DND-41 (cell line): ENCODE results near the gene KDM1A.
A peak's percentile ranks its signal among the peaks of the same experiment; 100 is the strongest.

Source experiments
- ATAC-seq: fragments of 200-7000 bp; cut with Tn5 transposase; 3 replicates; pipeline ENCODE4 v1.9.1; 2021; ENCODE audit warnings: low read depth; ENCODE audit not compliant: insufficient read depth
- DNase-seq: peaks from one replicate; pipeline ENCODE4 v3.0.0-alpha.2; 2020
- H2AFZ ChIP-seq: 2 replicates; pipeline ENCODE4 v1.6.0; 2012; ENCODE audit warnings: low read depth, low read length
- H3K27ac ChIP-seq: 2 replicates; pipeline ENCODE4 v1.5.1; 2012; ENCODE audit warnings: low read length, inconsistent platforms
- H3K27me3 ChIP-seq: fragments of 200-600 bp; sonication (generic); 2 replicates; pipeline ENCODE4 v1.6.0; 2012; ENCODE audit warnings: low read length, mild to moderate bottlenecking, inconsistent platforms; ENCODE audit not compliant: insufficient read depth, poor library complexity
- H3K36me3 ChIP-seq: 2 replicates; pipeline ENCODE4 v1.5.1; 2012; ENCODE audit warnings: low read length, inconsistent platforms; ENCODE audit not compliant: insufficient read depth
- H3K4me1 ChIP-seq: 2 replicates; pipeline ENCODE4 v1.5.1; 2012; ENCODE audit warnings: mild to moderate bottlenecking, low read length; ENCODE audit not compliant: insufficient read depth
- H3K4me2 ChIP-seq: 2 replicates; pipeline ENCODE4 v1.6.0; 2012; ENCODE audit warnings: mild to moderate bottlenecking, moderate library complexity, low read length, inconsistent platforms; ENCODE audit not compliant: insufficient read depth
- H3K4me3 ChIP-seq, 2 experiments: fragments of 200-600 bp in 1 of 2; shearing (Covaris generic) in 1 of 2; 2 replicates each; pipeline ENCODE4 v1.5.1; 2012 to 2016; ENCODE audit warnings: inconsistent platforms in 2 of 2, low read length in 2 of 2, mild to moderate bottlenecking in 2 of 2, low read depth in 1 of 2, moderate library complexity in 1 of 2
- H3K79me2 ChIP-seq: 2 replicates; pipeline ENCODE4 v1.6.0; 2012; ENCODE audit warnings: low read length, inconsistent platforms; ENCODE audit not compliant: insufficient read depth
- H3K9ac ChIP-seq: 2 replicates; pipeline ENCODE4 v1.6.0; 2012; ENCODE audit warnings: low read depth, mild to moderate bottlenecking, inconsistent platforms, low read length, moderate library complexity
- H3K9me3 ChIP-seq: 2 replicates; pipeline ENCODE4 v1.5.1; 2012; ENCODE audit warnings: low read length, moderate library complexity, mild to moderate bottlenecking, inconsistent platforms; ENCODE audit not compliant: insufficient read depth, severe bottlenecking
- H4K20me1 ChIP-seq: 2 replicates; pipeline ENCODE4 v1.6.0; 2012; ENCODE audit warnings: low read length; ENCODE audit not compliant: insufficient read depth
- CTCF ChIP-seq: IDR thresholded peaks from 2 replicates; pipeline ENCODE4 v1.5.1; 2012; ENCODE audit warnings: borderline replicate concordance, low read length, moderate library complexity, mild to moderate bottlenecking; ENCODE audit not compliant: poor library complexity, severe bottlenecking; ENCODE audit errors: extremely low read depth
- EZH2 ChIP-seq: IDR thresholded peaks from 3 replicates; pipeline ENCODE4 v1.6.1; 2012; ENCODE audit warnings: borderline replicate concordance, low read depth, mild to moderate bottlenecking, moderate library complexity, low read length, inconsistent platforms; ENCODE audit not compliant: severe bottlenecking

KDM1A gene

GRCh38 chr1:23026568-23026967 lies 7.3 kb downstream of the KDM1A start:
- no peak overlapping the region for H3K27ac ChIP-seq
- H4K20me1 ChIP-seq, result peaks cover 81% of the 10 kb centered on the region
- H3K4me1 ChIP-seq, result peaks cover 17% of the 10 kb centered on the region
- no peak overlapping the region for H2AFZ ChIP-seq
- no peak overlapping the region for H3K4me2 ChIP-seq
- ATAC-seq (no peak), DNase-seq (no peak)
- no peak overlapping the region for H3K4me3 ChIP-seq
- peaks cover 100% of the 10 kb centered on the region for H3K79me2 ChIP-seq
- H3K36me3 ChIP-seq, result peaks cover 31% of the 10 kb centered on the region
- no peak for TF ChIP-seq EZH2
- H3K9me3 ChIP-seq, result peaks cover 12% of the 10 kb centered on the region
- H3K9ac ChIP-seq, result no peak overlapping the region
- no peaks in the 10 kb centered on the region for H3K27me3 ChIP-seq

- ATAC-seq (no peak), DNase-seq (no peak)
- peaks cover 10% of the 10 kb centered on the region; the same call in 1 of the 2 replicates for H3K4me1 ChIP-seq
- no peak overlapping the region for H3K9ac ChIP-seq
- H3K79me2 ChIP-seq, result peaks cover 100% of the 10 kb centered on the region
- no peak overlapping the region for H2AFZ ChIP-seq
- H3K36me3 ChIP-seq, result peaks cover 28% of the 10 kb centered on the region
- no peak overlapping the region for H3K4me3 ChIP-seq
- H3K27ac ChIP-seq, result no peak overlapping the region
- TF ChIP-seq CTCF (no peak), EZH2 (no peak)
- peak overlapping the region; percentile 14; the same call in 1 of the 2 replicates for H3K4me2 ChIP-seq
- H4K20me1 ChIP-seq, result peaks cover 83% of the 10 kb centered on the region
- peaks cover 7% of the 10 kb centered on the region for H3K9me3 ChIP-seq
- no peaks in the 10 kb centered on the region for H3K27me3 ChIP-seq
Measured at GRCh38 chr1:23027352-23027907, 8.2 kb downstream of the KDM1A start.

GRCh38 chr1:23029337-23029736 lies 10.1 kb downstream of the KDM1A start:
- no peak for ATAC-seq
- no peak overlapping the region for H3K4me2 ChIP-seq
- TF ChIP-seq EZH2 (no peak), CTCF (no peak)
- no peak overlapping the region for H2AFZ ChIP-seq
- peaks cover 84% of the 10 kb centered on the region for H4K20me1 ChIP-seq
- H3K36me3 ChIP-seq, result peaks cover 31% of the 10 kb centered on the region
- no peak overlapping the region for H3K9ac ChIP-seq
- no peaks in the 10 kb centered on the region for H3K9me3 ChIP-seq
- H3K4me1 ChIP-seq, result peaks cover 10% of the 10 kb centered on the region; the same call in 1 of the 2 replicates
- H3K4me3 ChIP-seq, result no peak overlapping the region
- no peak for DNase-seq
- peaks cover 100% of the 10 kb centered on the region for H3K79me2 ChIP-seq
- no peak overlapping the region for H3K27ac ChIP-seq
- H3K27me3 ChIP-seq, result no peaks in the 10 kb centered on the region

GRCh38 chr1:23035823-23036452 lies 16.7 kb downstream of the KDM1A start:
- Histone ChIP-seq H3K4me1 (no peaks in the 10 kb centered on the region), H3K9me3 (no peaks in the 10 kb centered on the region), H3K4me2 (no peak overlapping the region), H3K79me2 (peaks cover 100% of the 10 kb centered on the region), H4K20me1 (peaks cover 88% of the 10 kb centered on the region), H3K4me3 (no peak overlapping the region), H3K36me3 (peaks cover 41% of the 10 kb centered on the region), H3K9ac (no peak overlapping the region), H2AFZ (no peak overlapping the region), H3K27me3 (no peaks in the 10 kb centered on the region), H3K27ac (no peak overlapping the region)
- ATAC-seq (no peak), DNase-seq (no peak)
- TF ChIP-seq CTCF, result no peak
- no peak for TF ChIP-seq EZH2
